ENCODE measurements around the gene PPP1R9A.
"Not testable (repeated sequence)": the region's sequence is repeated elsewhere in the genome, so short reads cannot be mapped to it uniquely, and the experiment has no call there.

Gene PPP1R9A

DNA sequence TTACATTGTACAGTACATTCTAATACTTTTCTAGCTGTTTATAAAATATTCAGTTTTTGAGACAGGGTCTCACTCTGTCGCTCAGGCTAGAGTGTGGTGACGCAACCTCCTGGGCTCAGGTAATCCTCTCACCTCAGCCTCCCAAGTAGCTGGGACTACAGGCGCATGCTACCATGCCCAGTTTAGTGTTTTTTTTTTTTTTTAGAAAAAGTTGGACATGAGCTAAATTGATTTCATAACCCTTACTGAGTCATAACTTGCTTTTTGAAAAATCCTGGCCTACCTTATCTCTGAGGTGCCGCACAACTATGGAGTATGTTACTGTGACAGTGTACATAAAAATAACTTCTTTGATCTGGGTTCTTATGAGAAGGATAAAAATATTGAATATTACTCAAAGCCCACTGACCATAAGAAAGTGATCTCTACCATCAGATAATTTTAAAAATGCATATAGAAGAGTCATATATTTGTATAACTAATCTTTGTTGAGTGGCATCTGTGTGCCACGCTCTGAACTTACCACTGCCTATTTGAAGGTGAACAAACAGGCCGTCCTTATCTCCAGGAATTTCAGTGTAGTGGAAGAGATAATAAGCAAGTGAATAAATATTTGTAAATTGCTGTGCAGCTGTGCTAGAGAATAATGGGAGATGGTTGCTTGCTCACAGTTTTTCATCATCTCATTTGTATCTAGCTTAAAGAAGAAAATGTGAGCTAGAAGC lies 73.2 kb downstream of the PPP1R9A start:
- FAIRE-seq, result no peak

DNA sequence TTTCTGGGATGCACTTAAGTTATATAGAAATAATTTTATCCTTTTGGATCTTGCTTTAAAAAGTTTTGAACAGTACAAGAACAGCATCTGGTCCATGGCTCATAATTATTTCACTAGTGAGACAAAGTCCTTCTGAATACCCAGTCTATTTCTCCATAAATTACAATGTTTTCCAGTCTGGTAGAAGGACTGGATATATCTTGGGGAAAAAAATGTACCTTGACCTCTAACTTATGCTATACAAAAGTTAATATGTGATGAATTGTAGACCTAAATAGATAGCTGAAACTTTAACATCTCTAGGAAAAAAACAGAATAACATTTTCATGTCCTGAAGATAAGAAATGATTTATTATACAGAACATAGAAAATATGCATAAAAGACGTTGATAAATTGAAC lies 88.5 kb downstream of the PPP1R9A start:
- peak; percentile 92 for FAIRE-seq

DNA sequence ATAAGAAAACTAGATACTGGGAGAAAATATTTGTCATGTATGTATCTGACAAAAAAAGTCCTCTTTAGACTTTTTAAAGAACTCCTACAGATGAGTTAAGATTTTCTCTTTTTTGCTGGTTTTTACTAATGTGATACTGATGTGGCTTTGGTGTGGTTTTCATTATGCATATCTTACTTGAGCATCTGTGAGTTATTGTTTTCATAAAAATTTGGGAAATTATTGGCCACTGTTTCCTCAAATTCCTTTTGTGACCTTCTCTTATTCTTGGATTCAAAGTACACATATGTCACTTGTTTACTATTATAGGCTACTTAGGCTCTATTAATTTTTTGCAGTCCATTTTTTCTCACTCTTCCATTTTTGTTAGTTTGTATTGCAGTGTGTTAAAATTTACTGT lies 89.0 kb downstream of the PPP1R9A start:
- no peak for FAIRE-seq

DNA sequence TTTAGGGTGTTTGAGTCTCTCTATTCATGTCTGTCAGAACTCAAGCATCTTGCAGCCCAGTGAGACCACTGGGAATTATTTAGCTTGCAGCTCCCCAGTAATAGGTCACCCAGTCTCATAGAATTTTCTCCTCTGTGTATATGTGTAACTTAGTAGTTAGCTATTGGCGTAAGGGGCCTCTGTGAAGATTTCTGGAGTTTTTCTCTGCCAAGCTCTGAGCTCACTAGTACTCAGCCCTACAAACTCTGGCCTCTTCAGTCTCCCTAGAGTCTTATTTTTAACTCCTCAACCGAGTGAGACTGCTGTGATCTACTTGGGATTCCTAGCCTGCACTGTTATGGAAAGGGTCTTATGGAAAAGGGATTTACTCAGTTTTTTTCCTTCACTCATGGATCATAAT lies 90.2 kb downstream of the PPP1R9A start:
- FAIRE-seq, result no peak

DNA sequence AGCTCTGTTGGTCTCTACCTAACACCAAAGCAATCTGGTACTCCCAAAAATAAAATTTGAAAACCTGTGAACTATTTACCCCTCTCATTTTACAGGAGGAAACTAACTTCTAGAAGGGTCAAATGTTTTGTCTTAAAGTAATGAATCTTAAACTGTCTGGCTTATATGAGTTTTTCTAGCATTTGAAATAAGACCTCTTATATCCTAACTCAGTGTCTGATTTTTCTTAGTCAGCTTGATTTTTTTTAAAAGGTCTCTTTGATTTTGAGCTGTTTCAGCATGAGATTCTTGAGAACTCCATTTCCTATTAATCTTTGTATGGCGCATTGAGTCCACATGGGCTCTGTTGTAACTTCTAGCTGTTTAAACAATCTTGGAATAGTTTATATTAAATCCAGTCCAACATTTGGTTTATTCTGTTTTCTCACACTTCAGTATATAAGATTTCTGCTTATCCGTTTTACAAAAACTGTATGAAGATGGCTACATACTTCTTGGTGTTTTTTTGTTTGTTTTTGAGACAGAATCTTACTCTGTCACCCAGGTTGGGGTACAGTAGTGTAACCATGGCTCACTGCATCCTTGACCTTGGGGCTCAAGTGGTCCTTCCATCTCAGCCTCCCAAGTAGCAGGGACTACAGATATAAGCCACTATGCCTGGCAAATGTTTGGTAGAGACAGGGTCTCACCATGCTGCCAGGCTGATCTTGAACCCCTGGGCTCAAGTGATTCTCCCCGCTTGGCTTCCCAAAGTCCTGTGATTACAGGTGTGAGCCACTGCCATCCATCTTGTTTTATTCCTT lies 91.1 kb downstream of the PPP1R9A start:
- no peak for FAIRE-seq

DNA sequence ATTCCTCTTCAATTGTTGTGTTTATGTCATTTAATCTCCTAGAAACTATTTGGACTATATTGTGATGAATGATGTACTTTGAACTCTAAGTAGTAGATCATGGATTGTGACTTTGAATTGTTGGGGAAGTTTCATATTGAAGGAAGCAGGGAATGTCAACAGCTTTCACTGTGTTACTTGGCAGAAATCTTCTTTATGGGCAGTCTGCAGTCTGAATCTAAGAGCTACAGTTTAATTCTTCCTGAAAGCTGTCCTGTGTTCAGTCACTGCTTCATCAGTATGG lies 91.6 kb downstream of the PPP1R9A start:
- no peak for FAIRE-seq

DNA sequence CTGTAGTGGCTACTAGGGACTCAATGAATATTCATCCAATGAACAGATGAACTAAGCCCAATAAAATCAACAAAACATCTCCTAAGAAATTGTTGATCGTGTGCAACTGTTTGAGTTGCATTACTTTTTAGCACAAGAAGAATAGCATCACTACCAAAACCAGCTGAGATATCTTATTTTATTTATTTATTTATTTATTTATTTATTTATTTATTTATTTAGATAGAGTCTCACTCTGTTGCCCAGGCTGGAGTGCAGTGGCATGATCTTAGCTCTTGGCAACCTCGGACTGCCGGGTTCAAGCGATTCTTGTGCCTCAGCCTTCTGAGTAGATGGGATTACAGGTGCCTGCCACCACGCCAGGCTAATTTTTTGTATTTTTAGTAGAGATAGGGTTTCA lies 92.2 kb downstream of the PPP1R9A start:
- FAIRE-seq, result not testable (repeated sequence)

DNA sequence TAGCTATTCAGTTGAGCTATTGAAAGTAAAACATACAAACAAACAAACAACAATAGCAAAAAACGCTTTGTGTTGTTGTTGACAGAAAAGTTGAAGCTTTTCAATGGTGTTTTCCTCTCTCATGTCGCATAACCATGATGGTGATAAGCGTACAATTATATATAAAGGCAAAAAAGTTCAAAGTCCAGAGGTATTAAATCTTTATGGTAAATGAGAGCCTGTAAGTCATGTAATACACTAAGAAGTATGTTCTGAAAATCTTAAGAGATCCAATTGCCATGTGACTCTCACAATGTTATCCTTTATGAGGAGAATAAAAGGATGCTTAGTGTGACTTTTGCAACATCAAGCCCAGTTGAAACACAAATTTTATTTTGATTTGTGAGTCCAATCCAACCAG lies 93.9 kb downstream of the PPP1R9A start:
- FAIRE-seq, result no peak

DNA sequence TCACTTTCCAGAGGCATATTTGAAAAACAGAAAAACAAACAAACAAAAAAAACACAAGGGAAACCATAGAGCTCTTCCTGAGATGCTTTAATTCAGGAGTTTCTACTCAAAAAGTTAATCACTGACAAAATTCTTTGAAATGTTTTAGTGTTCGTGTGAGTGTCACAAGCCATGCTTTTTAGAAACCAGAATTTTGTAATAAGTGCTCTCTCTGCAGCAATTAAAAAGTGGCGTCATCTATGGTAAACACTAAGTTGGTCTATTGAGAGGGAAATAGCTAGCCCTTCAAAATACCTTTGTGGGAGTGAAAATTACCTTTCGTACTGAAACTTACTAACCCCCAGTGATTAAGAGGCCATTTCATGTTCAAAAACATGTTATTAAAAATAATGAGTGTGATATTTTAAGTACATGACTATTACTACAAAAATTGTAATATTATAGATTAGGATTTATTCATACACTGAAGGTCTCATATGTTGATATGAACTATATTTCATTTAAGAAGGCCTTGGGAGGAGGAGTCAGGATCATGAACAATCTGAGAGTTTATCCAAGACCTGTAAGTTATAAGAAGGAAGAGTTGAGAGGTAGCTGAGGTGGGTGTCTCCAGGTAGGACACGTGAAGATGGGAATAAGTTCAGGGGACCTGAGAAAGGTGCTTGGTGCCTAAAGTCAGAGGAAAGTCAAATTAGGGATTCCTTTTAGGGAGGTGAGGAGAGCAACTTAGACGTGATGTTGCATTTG lies 94.6 kb downstream of the PPP1R9A start:
- FAIRE-seq, result no peak

DNA sequence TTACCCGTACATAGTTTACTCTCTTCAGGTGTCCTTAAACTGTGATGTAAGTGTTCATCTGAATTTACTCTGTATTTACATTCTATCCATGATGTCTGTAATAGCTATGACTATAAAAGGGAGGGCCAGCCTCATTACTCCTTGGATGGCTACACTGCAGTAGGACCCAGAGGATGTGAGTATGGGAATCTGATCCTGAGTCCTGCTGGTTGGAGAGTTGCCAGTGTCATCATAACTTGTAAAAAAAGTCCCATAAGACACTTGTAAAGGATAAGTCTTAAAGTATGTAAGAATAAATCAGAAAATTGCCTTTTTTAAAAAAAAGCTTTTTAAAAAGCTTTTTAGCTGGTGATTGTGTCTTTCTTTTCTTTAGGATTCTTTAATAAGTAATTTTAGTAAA lies 95.4 kb downstream of the PPP1R9A start:
- FAIRE-seq, result no peak

DNA sequence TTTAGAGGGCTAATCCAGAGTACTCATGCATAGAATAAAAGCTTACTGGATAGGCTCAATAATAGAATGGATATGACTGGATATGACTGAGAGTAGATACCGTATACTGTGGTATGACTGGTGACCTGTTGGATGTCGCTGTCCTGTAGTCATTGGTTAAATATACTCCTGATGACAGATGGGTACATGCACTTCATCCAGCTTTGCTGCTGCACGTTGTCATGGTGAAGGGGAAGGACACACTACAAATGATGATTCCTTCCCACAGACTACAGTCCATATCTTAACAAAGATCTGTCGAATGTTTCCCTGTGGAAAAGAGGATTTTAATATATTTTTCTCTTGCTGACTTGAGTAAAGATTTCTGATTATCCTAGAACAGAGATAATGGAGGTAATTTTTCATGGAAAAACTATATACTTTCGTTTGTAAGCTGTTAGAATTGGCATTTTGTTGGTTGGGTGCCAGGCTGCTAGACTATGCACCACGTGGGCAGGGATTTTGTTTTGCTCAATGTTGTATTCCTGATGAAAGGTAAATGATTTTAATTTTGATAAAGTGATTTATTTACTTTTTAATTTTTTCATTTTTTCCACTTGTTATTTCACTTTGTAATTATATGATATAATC lies 97.3 kb downstream of the PPP1R9A start:
- peak; percentile 97 for FAIRE-seq

DNA sequence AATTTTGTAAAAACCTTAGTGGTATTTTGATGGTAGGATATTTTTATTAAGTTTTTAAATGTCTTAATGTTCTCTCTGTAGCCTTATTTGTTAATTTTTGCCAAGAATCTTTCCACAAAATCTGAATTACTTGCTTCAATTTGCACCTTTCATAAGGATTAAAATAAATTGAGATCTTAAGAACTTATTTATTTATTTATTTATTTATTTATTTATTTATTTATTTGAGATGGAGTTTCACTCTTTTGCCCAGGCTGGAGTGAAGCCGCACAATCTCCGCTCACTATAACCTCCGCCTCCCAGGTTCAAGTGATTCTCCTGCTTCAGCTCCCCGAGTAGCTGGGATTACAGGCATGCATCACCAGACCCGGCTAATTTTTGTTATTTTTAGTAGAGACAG lies 98.6 kb downstream of the PPP1R9A start:
- FAIRE-seq, result no peak

DNA sequence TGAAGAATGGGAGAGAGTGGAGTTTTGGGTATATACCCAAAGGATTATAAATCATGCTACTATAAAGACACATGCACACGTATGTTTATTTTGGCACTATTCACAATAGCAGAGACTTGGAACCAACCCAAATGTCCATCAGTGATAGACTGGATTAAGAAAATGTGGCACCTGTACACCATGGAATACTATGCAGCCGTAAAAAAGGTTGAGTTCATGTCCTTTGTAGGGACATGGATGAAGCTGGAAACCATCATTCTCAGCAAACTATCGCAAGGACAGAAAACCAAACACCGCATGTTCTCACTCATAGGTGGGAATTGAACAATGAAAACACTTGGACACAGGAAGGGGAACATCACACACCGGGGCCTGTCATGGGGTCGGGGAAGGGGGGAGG lies 101.4 kb downstream of the PPP1R9A start:
- not testable (repeated sequence) for FAIRE-seq

DNA sequence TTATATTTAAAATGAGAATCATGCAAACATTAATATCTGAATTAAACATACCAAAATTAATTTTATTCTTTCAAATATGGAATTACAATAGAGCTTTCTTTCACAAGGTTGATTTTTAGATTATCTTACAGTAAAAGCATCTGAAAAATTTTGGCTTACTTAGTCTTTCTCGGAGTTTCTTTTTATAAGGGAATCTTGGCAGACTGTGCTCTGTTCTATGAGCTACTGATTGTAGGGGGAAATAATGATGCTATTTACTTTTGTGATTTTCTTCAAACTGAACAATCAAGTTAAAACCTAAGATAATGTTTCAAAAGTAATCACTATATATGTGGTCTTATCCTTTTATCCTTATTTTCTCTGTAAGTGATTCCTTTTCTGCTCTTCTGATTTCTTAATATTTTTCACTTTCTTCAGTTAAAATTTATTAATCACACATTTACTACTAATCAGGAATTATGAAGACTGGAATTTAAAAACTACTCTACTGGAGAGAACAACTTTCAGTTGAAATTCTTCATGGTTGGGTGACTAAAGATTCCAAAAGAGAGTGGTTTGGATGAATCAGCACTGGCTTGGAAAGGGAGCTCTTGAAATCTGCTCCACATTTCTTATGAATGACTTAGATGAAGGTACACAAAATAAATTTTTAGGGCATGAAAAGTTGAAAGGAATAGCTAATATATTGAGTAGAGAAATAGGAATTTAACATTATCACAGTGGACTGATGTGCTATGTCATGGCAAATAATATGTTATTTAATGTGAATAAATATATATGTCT lies 103.9 kb downstream of the PPP1R9A start:
- FAIRE-seq, result peak; percentile 83

DNA sequence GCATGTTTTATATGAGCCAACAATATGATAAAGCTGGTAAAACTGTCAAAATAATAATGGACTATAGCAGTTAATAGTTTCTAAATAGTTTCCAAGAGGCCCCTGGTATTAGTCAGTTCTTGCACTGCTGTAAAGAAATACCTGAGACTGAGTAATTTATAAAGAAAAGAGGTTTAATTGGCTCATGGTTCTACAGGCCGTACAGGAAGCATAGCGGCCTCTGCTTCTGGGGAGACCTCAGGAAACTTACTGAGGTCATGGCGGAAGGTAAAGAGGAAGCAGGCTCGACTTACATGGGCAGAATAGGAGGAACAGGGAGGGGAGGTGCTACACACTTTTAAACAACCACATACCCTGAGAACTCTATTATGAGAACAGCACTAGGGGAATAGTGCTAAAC lies 104.6 kb downstream of the PPP1R9A start:
- no peak for FAIRE-seq

DNA sequence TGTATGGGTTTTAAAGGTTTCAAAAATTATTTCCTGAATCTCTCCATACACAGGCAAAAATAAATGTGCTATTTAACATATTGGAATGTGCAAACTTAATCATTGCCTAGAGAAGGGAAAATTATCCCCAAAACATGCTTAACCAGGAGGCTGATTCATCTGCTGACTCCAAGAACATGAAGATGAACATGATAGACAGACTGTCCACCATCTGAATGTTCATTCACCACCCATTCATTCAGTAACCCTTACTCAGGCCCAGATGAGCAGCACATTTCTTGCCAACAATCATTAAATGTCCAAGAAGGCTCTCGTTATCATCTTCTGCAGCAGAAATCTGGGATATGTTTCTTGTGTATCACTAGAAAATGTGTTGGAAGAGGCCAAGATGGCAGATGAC lies 110.6 kb downstream of the PPP1R9A start:
- peak; percentile 21 for FAIRE-seq

DNA sequence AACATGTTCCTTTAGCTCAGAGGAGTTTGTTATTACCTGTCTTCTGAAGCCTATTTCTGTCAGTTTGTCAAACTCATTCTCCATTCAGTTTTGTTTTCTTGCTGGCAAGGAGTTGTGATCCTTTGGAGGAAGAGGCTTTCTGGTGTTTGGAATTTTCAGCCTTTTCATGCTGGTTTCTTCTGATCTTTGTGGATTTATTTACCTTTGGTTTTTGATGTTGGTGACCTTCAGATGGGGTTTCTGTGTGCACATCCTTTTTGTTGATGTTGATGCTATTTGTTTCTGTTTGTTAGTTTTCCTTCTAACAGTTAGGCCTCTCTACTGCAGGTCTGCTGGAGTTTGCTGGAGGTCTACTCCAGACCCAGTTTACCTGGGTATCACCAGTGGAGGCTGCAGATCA lies 118.6 kb downstream of the PPP1R9A start:
- no peak for FAIRE-seq

DNA sequence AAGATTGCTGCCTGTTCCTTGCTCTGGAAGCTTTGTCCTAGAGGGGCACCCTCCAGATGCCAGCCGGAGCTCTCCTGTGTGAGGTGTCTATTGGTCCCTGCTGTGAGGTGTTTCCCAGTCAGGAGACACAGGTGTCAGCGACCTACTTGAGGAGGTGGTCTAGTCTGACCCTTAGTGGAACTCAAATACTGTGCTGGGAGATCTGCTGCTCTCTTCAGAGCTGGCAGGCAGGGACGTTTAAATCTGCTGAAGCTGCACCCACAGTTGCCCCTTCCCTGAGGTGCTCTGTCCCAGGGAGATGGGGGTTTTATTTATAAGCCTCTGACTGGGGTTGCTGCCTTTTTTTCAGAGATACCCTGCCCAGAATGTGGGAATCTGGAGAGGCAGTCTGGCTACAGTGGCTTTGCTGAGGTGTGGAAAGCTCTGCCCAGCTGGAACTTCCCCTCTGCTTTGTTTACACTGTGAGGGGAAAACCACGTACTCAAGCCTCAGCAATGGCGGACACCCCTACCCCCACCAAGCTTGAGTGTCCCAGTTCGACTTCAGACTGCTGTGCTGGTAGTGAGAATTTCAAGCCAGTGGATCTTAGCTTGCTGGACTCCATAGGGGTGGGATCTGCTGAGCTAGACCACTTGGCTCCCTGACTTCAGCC lies 119.2 kb downstream of the PPP1R9A start:
- no peak for FAIRE-seq

DNA sequence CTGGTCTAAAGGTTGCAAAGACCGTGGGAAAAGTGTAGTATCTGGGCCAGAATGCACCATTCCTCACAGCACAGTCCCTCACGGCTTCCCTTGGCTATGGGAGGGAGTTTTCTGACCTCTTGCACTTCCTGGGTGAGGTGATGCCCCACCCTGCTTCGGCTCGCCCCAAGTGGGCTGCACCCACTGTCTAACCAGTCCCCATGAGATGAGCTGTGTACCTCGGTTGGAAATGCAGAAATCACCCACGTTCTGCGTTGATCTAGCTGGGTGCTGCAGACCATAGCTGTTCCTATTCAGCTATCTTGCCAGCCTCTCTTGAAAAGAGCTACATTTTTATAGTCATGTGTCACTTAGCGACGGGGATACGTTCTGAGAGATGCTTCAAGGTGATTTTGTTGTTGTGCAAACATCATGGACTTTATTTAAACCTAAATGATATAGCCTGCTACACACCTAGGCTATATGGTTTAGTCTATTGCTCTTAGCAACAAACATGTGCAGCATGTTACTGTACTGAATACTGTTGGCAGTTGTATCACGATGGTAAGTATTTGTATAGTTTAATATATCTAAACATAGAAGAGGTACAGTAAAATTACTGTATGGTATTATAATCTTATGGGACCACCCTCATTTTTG lies 120.0 kb downstream of the PPP1R9A start:
- FAIRE-seq, result no peak

DNA sequence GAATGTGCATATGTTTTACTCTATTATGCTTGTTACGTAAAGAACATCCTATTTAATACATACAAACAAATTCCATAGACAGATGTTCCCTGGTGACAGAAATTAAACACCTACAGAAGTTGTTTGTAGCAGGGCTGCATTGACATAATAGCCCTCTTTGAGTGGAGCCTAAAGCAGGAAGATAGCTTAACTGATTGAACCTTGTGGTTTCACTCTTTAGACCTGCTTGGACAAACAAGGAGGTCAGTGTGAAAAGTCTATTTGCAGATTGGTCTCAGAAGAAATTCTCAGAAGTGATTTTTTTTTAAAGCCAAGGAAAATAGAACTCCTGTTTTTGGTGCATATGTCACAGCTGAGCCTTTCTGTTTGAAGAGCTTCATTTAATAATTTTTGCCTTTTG lies 121.3 kb downstream of the PPP1R9A start:
- peak; percentile 80 for FAIRE-seq

DNA sequence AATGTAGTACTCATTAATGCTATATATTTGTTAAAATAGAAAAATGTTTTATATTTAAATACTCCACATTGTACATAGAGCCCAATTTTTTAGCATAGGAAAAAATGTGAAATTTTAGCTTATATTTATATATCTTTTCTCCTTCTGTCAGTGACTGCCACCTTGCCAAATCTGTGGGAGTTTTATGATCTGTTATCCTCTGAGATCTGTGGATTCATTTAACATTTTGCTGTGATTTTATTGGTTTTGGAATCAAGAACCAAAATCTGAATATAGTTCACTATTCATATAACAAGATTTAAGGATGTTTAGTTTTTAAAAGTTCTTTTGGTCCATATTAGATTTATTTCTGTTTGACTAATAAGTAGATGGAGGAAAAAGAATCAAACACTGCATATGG lies 127.9 kb downstream of the PPP1R9A start:
- no peak for FAIRE-seq

DNA sequence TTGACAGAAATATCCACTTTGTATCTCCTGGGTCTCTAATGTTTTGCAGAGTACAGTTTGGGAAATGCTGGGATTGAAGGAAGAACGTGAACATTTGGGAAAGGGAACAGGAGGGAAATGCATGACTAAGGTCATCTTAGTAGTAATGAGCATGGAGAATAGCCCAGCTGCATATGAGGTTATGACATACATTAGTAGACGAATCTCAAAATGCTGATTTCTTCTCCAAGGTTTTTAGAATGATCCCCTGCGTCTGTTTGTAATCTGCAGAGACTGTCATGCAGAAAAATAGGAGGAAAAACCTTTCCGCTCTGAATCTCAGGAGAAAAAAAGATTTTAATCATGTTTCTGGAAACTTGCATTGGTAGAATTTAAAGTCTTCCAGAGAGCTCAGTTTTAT lies 133.6 kb downstream of the PPP1R9A start:
- FAIRE-seq, result no peak

Data from islet of Langerhans (tissue), 1 donor.